ENCODE data around the gene SLC22A8. TPM values are rescaled to one million over a fixed set of nuclear protein-coding genes. Genes with fewer than 3 reads are reported as not detected.
A peak's percentile ranks its signal among the peaks of the same experiment; 100 is the strongest.

Gene SLC22A8
- polyA plus RNA-seq, 3 donors, result not detected

DNA sequence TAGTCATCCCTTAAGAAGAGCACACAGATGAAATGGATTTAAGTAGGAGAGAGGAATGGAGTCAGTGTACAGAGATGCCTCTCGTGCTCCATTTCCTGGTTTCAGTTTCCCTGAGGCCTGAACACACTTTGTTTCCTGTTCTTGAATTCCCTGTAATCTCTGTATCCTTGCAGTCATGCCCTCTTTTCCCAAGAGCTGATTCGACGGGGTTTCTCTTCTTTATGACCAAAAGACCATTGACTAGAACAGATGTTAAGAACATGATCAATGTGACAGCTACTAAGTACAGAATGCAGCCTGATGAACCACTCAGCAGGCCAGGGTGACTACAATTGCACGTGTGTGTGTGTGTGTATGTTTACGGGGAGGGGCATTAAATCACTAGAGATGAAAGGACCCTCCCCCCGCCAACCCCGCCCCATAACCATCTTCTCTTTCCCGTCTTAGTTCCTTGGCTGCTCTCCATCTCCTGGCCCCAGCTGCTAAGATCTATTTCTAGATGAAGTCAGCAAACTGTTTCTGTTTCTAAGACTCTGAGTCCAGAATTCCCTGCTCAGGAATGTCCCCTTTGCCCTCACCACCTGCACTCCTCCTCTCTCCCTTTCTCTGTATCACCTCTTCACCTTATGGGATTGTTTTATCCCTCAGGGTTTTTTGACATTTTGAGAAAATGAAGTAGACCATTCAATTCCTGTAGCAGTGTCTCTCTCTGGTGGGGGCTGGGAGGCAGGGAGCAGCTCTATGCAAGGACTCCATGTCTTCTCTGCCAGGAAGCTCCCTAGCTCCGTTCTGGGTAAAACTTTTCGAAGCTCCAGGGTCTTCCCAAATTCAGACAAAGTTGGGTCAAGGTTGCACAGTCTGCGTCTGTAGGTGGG, 56.9 kb downstream of the SLC22A8 start:
- Histone ChIP-seq H3K9me3 (replicated peaks in 1 of 2; ENCODE audit: control insufficient read depth in 1 of 2, insufficient read depth in 1 of 2, low read length in 2 of 2) (no peaks in the 10 kb centered on the region), H2AFZ (ENCODE audit: insufficient read depth, low read depth, low read length, poor library complexity, severe bottlenecking) (peak overlapping the region; percentile 53), H3K4me3 (replicated peaks in 1 of 3; ENCODE audit: low read depth in 2 of 3, low read length in 3 of 3) (no peak overlapping the region), H3K36me3 (replicated peaks in 1 of 2; ENCODE audit: control insufficient read depth in 1 of 2, insufficient read depth in 2 of 2, low read length in 2 of 2) (no peaks in the 10 kb centered on the region), H3K27me3 (ENCODE audit: control insufficient read depth in 2 of 2, insufficient read depth in 2 of 2, low read length in 2 of 2) (no peaks in the 10 kb centered on the region), H3K9ac (ENCODE audit: insufficient read depth, low read length, poor library complexity, severe bottlenecking) (no peak overlapping the region), H3K4me1 (ENCODE audit: control insufficient read depth in 1 of 2, insufficient read depth in 2 of 2, low read length in 2 of 2) (no peaks in the 10 kb centered on the region), H3K79me2 (ENCODE audit: insufficient read depth, low read length) (no peaks in the 10 kb centered on the region), H3K4me2 (replicated peaks; ENCODE audit: extremely low read depth, low read length, poor library complexity, severe bottlenecking) (no peak overlapping the region), H4K20me1 (ENCODE audit: insufficient read depth, low read length) (no peaks in the 10 kb centered on the region), H3K27ac (ENCODE audit: low read depth in 1 of 2, low read length in 2 of 2) (no peak overlapping the region)
- Mint-ChIP-seq H3K36me3 (no peaks in the 10 kb centered on the region), H3K4me3 (peak overlapping the region in 1 of 2 donors; percentile 24), H3K27me3 (ENCODE audit: low read depth in 3 of 3) (peaks cover 7 to 13% (median 9%) of the 10 kb centered on the region in 3 donors), H3K9me3 (no peaks in the 10 kb centered on the region), H3K27ac (no peak overlapping the region), H3K4me1 (peaks cover 8% of the 10 kb centered on the region)
- TF ChIP-seq CTCF (IDR thresholded peaks at IDR 0.05), result no peak
- intact Hi-C loops (cut with micrococcal nuclease), result no loop called here
- DNase-seq, result no peak
- WGBS (ENCODE audit: insufficient coverage), result 63% methylated on average over 5 of the region's 11 CpGs

DNA sequence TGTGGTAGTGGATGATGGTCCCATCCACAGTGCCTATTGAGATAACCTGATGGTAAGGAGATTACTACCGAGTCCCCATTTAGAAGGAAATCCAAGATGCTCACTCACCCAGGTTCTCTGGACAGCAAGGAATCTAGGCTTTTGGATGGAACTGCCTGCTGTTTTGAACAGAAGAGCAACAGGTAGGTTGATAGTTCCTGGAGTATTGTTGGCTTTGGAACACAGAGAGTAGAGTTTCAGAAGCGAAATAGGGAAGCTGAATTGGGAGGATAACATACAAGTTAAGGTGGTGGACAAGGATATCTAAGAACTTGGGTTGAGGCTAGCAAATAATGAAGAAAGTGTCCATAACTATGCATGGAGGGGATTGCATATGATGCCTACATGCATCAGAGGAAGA, 58.5 kb downstream of the SLC22A8 start:
- Histone ChIP-seq H3K27me3 (ENCODE audit: control insufficient read depth in 2 of 2, insufficient read depth in 2 of 2, low read length in 2 of 2) (no peaks in the 10 kb centered on the region), H3K4me2 (replicated peaks; ENCODE audit: extremely low read depth, low read length, poor library complexity, severe bottlenecking) (no peak overlapping the region), H3K27ac (ENCODE audit: low read depth in 1 of 2, low read length in 2 of 2) (no peak overlapping the region), H3K9ac (ENCODE audit: insufficient read depth, low read length, poor library complexity, severe bottlenecking) (no peak overlapping the region), H3K4me3 (replicated peaks in 1 of 3; ENCODE audit: low read depth in 2 of 3, low read length in 3 of 3) (no peak overlapping the region), H4K20me1 (ENCODE audit: insufficient read depth, low read length) (no peaks in the 10 kb centered on the region), H3K79me2 (ENCODE audit: insufficient read depth, low read length) (no peaks in the 10 kb centered on the region), H3K4me1 (ENCODE audit: control insufficient read depth in 1 of 2, insufficient read depth in 2 of 2, low read length in 2 of 2) (no peaks in the 10 kb centered on the region), H3K36me3 (replicated peaks in 1 of 2; ENCODE audit: control insufficient read depth in 1 of 2, insufficient read depth in 2 of 2, low read length in 2 of 2) (no peaks in the 10 kb centered on the region), H3K9me3 (replicated peaks in 1 of 2; ENCODE audit: control insufficient read depth in 1 of 2, insufficient read depth in 1 of 2, low read length in 2 of 2) (no peaks in the 10 kb centered on the region), H2AFZ (ENCODE audit: insufficient read depth, low read depth, low read length, poor library complexity, severe bottlenecking) (no peak overlapping the region)
- H3K4me1 Mint-ChIP-seq, result peaks cover 8% of the 10 kb centered on the region
- 89% methylated on average over 2 of the region's 2 CpGs for WGBS (ENCODE audit: insufficient coverage)
- intact Hi-C loops (cut with micrococcal nuclease), result no loop called here
- DNase-seq, result no peak
- H3K9me3 Mint-ChIP-seq, result no peaks in the 10 kb centered on the region
- H3K27ac Mint-ChIP-seq, result peak overlapping the region in 1 of 7 donors; percentile 28
- TF ChIP-seq CTCF (IDR thresholded peaks at IDR 0.05), result no peak
- peaks cover 5 to 16% (median 13%) of the 10 kb centered on the region in 3 donors for H3K27me3 Mint-ChIP-seq (ENCODE audit: low read depth in 3 of 3)
- no peak overlapping the region for H3K4me3 Mint-ChIP-seq
- no peaks in the 10 kb centered on the region for H3K36me3 Mint-ChIP-seq

Measured in CD14-positive monocyte (primary cell).